GM18867 (cell line): ENCODE results near the gene PPL.

Source experiments
- ATAC-seq: cut with Tn5 transposase; IDR thresholded peaks from one replicate; pipeline ENCODE4 v1.9.1; 2021; ENCODE audit warnings: mild to moderate bottlenecking, moderate library complexity; ENCODE audit not compliant: unreplicated experiment

Gene PPL

DNA sequence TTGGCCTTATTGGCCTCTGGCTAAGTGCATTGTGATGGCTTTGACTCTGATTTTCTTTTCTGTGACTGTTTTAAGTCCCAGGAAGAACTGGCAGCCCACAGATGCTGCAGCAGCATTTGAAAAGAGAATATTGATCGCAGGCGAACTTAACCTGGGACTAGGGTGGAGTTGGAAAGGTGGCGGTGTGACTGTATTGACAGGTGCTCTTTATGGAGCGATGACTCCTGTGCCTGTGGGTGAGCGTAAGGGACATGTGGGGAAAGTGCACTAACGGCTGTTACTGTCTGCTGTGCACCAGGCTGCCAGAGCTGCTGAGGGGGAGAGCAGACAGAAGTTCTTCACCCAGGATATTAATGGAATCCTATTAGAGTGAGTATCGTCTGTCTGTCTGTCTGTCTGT is 68.4 kb downstream of the PPL start:
- ATAC-seq, result no peak

GRCh38 chr16:4868026-4868425 is 68.9 kb downstream of the PPL start:
- no peak for ATAC-seq

GRCh38 chr16:4866586-4866985 is 70.4 kb downstream of the PPL start:
- ATAC-seq, result no peak

DNA sequence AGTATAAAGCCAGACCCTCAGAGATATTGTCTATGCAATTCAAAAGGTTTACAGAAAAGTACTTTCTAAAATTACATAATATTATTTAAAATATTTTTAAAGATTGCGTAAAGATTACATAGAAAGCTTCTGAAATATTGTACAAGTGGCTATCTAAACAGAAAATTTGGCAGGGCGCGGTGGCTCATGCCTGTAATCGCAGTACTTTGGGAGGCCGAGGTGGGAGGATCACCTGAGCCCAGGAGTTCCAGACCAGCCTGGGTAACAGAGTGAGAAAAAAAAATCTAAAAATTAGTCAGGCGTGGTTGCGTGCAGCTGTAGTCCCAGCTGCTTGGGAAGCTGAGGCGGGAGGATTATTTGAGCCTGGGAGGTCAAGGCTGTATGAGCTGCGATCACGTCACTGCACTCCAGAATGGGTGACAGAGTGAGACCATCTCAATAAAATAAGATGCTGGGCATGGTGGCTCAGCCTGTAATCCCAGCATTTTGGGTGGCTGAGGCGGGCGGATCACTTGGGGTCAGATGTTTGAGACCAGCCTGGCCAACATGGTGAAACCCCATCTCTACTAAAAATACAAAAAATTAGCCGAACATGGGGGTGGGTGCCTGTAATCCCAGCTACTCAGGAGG is 71.6 kb downstream of the PPL start:
- no peak for ATAC-seq

- no peak for ATAC-seq
These were observed 72.2 kb downstream of the PPL start for GRCh38 chr16:4864728-4865127.

DNA sequence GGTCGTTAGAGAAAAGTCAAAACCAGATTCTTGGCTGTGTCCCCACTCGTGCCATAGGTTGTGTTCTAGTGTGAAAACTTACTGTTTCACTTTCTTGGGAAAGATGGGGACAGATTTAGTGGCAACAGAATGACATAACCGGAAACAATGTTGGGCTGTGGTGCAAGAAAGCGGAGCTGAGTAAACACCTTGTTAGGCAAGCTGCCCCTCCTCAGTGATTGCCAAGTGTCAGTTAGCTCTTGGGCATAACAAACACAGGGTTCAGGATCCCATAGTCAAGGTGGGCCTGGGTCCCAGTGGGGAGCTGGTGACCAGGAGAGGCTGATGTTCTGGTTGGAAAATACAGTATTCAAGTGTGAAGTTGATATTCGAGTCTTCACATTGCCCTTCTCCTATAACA is 74.3 kb downstream of the PPL start:
- no peak for ATAC-seq

GRCh38 chr16:4860727-4861342 is 76.1 kb downstream of the PPL start:
- ATAC-seq, result no peak

- ATAC-seq, result no peak
These were observed 77.1 kb downstream of the PPL start for GRCh38 chr16:4859900-4860255.

GRCh38 chr16:4859190-4859899 is 77.6 kb downstream of the PPL start:
- ATAC-seq, result no peak

- ATAC-seq, result no peak
These were observed 81.1 kb downstream of the PPL start for GRCh38 chr16:4855804-4856203.

DNA sequence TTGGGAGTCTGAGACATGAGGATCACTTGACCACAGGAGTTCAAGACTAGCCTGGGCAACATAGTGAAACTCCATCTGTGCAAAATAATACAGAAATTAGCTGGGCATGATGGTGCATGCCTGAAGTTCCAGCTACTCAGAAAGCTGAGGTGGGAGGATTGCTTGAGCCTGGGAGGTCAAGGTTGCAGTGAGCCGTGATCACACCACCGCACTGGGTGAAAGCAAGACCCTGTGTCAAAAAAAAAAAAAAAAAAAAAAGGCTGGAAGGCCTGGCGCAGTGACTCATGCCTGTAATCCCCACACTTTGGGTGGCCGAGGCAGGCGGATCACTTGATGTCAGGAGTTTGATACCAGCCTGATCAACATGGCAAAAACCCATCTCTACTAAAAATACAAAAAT is 81.6 kb downstream of the PPL start:
- ATAC-seq, result no peak

- ATAC-seq, result no peak
These were observed 84.6 kb downstream of the PPL start for GRCh38 chr16:4852221-4852872.

DNA sequence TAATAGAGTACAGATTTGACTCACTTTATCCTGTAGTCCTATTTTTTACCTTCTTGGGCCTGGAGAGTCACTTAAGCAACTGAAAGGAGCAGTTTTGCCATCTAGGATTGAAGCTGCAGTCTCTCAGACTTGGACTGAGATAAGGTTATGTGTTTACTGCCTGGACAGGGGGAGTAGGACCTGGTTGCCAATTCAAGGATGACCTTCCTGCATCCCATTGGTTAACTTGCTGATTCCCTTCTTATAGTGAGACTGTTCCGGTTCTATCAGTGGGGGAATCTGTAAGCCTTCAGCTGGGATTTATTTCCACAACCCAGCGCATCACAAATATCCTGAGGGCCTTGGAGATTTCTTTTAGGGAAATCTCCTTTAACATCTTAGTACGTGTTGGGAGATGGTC is 86.7 kb downstream of the PPL start:
- ATAC-seq, result no peak

DNA sequence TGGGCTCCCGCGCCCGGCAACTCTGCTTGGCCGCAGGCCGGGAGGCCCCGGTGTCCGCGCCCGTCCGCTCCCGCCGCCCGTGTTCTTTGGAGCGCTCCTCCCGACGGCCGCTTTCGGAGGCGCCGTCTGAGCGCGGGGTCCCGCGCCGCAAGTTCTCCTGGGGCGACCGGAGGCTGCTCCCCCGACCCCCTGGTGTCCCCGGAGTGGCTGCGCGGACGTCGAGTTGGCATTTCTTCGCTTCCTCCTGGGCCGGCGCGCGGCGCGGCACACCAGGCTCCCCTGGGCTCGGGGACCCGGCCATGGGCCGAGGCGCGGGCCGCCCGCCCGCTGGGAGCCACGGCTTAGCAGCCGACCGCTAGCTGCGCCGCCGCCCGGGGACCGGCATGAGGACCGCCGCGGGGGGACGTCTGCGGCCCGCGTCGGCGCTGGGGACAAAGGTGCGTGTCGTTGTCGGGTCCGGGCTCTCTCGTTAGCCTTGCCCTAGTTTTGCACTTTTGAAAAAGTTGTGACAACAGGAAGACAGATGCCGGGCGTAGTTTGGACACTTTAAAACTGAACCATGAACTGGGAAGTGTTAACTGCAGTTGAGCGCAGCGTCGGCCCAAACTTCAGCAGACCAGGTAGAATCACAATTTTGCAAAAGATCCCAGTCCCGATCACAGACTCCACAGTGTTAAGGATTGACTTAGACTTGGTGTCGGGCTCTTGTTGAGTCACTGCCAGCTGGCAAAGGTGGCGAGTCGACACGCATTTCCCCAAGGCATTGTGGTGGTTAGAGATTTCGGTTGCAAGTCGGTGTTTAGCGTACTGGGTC is 89.0 kb downstream of the PPL start:
- peak; percentile 22 for ATAC-seq

DNA sequence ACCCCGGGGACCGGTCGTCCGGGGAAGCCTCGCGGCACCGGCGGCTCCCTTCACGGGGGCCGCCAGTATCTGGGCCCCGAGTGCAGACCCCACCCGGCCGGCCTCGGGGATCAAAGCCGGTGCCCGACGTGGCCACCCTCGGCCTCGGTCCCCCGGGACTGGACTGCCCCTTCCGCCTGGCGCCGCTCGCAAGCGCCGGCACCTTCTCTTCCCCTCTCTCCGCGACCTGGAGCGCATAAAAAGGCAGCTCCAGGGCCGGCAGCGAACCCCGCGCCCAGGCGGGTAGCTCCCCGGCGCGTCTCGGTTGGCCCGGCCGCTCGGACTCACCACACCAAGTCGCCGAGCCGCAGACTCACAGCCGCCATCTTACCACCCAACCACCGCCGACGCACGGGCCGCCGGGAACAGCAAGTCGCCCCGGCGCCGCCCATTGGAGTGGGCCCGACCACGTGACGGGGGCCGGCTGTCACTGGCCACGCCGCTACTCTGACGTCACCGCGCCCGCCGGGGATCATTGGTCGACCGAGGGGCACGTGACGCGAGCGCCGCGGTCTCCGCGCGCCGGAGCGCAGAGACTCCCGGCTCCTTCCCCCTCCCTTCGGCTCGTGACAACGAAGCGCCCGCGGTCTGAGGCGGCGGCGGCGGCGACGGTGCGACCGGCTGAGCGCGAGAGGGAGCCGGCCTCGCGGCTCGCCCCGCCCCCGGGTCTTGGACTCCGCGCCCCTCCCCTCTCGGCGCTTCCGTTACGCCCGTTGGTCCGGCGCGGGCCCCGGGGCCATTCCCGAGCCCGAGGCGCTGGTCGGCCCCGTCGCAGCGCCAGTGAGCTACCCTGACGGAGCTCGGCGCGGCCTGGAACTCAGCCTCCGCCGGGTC is 89.8 kb downstream of the PPL start, which contains the start of the genes GLYR1 and UBN1:
TSS of gene GLYR1 (minus strand) at position 388 of the 873 bp plus-strand sequence. CDS start at position 365, 23 bp downstream.
TSS of gene UBN1 (plus strand) at position 581 of the 873 bp plus-strand sequence. CDS start 5,437 bp downstream, outside the sequence.
- ATAC-seq, result peak; percentile 83

DNA sequence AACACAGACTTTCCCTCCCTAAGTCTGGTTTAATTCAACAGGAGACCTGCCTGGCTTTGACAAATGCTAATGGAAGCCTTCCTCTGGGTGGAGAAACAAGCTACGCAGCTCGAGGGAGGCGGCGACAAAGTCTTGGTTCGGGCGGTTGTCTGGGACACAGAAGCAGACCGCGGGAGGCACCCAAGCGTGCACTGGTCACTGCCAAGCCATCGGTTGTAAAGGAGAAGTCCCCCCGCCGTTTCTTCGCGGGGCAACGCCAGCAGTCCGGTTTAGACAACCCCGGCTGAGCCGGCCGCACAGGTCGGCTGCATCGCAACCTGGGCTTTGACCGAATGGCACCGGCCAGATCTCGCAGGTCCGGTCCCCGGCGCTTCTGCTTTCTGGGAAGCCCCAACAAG is 90.4 kb downstream of the PPL start:
- peak; percentile 32 for ATAC-seq

- no peak for ATAC-seq
These were observed 96.0 kb downstream of the PPL start for GRCh38 chr16:4840984-4841383.

GRCh38 chr16:4839942-4840341 is 97.0 kb downstream of the PPL start:
- ATAC-seq, result no peak

DNA sequence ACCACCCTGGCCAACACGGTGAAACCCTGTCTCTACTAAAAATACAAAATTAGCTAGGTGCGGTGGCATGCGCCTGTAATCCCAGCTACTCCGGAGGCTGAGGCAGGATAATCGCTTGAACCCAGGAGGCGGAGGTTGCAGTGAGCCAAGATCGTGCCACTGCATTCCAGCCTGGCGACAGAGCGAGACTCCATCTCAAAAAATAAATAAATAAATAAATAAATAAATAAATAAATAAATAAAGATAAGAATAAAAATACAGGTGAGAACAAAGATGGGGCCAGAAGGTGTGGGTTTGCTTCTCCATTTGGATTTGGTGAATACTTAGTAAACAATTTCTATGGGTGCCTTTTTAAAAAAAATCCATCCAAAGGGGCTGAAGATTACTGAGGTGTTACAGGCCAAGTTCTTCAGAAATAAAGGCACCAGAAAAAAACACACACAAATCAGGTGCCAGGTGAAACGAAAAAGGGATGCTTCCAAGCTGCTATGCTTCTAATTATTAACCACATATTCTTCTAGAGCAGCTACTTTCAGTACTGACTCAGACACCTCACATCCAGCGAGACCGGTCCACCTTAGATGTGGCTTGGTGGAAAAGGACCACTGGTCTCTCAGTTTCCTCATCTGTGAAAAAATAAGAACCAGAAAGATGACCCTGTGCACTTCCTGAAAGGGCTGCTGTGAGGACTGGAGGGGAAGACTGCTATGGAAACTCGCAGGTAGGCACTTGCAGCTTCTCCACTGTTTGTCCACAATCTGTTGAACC is 99.0 kb downstream of the PPL start:
- ATAC-seq, result no peak
